ENCODE data around the gene KIRREL1.

The KIRREL1 gene

DNA sequence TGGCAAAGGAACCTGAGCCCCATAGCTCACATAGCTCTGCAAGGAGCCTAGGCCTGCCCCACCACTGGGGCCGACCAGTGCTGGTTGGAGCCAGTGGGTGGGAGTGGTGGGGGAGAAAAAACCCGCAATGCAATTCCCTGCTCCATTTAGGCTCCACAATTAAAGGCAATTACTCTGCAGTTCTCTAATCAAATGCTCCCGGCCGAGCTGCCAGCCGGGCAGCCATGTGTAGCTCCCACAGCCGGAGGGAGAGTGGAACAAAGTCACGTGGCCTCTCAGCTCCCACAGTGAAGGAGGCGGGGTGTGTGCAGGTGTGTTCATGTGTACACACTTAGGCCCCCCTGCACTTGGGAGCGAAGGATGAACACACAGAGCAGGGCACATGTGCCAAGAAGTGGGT is 81.6 kb downstream of the KIRREL1 start:
- DNase-seq (ENCODE audit: low spot score): no peak

DNA sequence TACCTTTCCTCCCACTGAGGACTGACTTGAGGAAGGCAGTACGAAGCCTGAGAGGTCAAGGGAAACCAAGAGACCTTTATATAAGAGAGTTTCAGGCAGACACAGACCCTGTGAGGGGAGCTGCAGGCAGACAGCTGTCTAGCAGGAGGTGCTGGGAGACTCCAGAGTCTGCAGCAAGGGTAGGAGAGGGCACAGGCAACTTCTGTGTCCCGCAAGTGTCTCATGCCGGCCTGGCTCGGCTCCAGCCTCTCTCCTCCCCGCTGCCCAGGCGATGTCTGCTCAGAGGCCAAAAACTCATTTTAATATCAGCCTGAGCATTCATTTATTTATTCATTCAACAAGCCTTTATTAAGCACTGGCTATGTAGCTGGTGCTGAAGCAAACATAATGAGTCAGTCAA is 83.0 kb downstream of the KIRREL1 start:
- DNase-seq (ENCODE audit: low spot score): no peak

DNA sequence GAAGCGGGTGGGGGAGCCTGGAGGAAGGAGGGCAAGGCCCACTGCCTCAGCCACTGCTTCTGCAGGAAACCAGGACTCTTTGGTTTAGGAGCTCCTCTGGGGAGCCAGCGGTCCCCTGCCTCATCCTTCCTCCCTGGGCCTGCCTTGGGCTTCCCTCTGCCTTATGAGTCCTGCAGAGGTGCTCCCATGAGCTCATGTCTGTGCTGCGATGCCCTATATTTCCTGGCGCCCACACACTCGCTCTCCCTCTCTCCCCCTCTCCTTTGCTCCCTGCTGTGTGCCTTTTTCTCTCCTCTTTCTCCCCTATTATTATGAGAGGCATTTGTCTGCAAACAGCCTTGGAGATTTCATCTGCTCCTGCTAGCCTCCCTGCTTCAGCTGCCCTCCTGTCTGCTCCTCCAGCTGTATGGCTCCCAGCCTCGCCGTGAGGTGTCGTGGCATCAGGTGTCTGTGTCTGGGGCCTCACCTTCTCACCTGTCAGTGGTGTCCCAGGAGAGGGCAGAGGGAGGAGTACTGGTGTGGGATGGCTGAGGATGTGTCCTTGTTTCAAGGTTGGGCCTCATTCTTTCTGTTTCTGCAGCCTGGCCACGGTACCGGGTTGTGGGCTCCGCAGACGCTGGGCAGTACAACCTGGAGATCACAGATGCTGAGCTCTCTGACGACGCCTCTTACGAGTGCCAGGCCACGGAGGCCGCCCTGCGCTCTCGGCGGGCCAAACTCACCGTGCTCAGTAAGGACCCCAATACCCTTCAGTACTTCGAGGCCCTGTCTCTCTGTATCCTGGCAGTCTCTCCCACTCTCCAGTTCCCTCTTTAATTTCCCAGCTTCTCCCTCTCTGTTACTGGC is 84.2 kb downstream of the KIRREL1 start:
- DNase-seq (ENCODE audit: low spot score): no peak

DNA sequence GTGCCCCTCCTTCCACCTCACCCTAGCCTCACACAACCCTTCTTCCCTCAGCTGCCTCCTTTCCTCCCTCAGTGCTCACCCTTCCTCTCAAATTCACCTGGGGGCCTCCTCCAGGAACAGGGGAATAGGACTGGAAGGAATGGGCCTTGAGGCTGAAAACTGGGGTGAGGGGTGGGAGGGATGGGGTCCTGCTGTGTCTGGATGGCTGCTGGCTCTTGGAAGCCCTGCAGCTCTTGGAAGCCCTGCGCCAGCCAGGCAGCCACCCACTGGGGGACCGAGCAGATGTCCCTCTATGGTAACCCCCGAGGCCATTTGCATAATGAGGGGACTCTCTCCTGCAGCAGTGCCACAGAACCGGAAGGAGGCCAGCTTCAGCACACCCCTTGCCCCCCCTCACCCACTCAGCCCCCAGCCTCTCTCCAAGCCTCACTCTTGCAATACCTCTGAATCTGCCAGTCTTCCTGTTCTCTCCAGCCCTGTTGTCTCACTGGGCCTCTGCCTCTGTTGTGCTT is 85.2 kb downstream of the KIRREL1 start:
- no peak for DNase-seq (ENCODE audit: low spot score)

DNA sequence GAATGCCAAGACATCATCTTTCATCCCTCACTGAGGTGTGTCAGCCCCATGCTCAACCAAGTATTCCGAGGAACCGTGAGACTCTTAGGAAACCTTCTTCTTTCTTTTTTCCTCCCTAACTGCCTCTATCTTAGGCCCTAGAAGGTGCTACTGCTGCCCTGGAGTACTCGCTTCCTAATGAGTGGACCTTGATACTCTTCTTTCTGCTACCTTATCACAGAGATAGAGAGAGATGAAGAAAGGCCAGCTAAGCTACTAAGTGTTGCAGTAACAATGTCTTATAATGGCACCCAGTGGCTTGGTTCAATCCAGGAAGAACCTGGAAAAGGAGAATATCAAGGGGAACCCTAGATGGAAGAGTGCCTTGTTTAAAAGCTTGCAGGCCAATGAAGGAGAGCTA is 86.6 kb downstream of the KIRREL1 start:
- DNase-seq (ENCODE audit: low spot score): no peak

DNA sequence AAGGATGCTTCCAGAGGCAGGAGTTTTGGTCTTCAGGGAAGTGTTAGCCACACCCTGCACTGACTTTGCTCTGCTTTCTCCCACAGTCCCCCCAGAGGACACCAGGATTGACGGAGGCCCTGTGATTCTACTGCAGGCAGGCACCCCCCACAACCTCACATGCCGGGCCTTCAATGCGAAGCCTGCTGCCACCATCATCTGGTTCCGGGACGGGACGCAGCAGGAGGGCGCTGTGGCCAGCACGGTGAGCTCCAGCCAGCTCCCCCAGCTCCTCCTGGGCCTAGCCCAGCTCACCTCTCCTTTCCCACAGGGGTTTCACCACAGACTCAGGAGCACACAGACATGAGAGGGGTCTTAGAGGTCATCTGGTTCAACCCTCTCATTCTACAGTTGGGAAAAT is 90.9 kb downstream of the KIRREL1 start:
- DNase-seq (ENCODE audit: low spot score): no peak

DNA sequence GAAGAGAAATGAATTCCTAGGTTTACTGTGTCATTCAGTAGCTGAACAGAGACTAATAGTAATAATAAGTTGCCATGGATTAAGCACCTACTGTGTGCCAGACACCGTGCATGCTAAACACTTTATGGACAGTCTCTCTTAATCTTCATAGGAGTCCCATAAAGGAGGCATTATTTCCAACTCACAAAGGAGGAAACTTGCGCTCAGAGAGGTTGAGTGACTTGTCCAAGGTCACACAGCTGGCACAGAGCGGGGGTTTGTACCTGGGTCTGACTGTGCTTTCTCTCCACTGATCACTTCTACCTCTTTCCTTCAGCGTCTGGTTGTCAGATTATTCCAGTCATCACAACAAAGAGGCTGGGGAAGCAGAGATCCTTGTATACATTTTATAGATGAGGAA is 91.3 kb downstream of the KIRREL1 start:
- no peak for DNase-seq (ENCODE audit: low spot score)

DNA sequence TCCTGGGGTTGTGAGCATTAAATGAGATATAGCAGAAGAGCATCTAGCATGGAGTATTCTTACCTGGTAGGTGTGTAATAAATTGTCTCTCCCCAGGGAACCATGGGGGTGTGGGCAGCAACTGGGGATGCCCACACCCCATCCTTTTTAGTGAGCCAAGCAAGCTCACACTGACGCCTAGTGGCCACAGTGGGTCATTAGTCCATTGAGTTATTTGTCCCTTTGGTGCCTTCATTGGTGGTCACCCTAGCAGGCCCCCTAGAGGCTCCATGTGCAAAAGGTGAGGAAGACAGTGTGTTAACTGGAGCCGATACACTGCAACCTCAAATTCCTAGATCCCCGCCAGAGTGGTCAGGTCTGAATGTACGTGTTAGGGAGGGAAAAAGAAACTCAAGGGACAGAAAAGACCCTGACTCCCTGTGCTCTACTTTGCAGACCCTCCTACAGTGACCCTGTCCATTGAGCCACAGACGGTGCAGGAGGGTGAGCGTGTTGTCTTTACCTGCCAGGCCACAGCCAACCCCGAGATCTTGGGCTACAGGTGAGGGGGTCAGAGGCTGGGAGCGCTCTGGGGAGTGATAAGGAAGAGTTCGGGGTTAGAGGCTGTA is 94.0 kb downstream of the KIRREL1 start:
- DNase-seq (ENCODE audit: low spot score): peak; percentile 90

DNA sequence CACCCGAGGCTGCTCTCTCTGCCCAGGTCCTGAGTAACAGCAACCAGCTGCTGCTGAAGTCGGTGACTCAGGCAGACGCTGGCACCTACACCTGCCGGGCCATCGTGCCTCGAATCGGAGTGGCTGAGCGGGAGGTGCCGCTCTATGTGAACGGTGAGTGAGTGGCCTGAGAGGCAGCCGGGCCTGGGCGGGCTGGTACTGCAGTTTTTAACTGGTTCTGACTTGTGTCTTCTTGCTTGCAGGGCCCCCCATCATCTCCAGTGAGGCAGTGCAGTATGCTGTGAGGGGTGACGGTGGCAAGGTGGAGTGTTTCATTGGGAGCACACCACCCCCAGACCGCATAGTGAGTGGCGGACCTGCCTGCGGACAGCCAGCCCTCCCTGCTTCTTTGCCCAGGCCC is 96.0 kb downstream of the KIRREL1 start:
- no peak for DNase-seq (ENCODE audit: low spot score)

DNA sequence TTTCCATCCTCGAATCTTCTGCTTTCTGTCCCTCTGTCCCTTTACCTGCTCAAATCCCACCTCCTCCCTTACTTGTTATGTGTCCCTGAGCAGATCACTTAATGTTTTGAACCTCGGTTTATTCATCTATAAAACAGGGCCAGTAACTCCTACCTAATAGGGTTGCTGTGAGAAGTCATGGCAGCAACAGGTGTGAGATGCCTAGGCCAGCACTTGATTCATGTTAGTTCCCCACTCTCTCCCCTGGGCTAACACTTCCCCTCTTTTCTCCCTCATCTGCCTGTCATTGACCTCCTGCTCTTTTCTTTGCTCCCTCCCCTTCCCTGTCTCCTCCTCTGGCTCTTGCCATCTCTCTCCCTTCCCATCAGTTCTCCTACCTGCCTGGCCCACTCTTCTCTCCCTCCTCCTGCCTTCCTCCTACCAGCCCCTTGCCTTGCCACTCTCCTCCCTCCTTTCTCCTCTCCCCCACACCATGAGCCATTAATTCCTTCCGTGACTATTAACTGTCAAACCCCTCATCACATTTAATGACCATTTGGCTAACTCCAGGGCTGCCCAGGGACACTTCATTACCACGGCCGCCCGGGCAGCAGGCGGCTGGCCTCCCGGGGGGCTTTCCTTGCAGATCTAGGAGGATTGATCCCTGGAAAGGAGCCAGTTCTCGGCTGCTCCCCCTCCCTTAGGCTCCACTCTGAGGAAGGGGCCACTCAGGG is 96.6 kb downstream of the KIRREL1 start:
- no peak for DNase-seq (ENCODE audit: low spot score)

DNA sequence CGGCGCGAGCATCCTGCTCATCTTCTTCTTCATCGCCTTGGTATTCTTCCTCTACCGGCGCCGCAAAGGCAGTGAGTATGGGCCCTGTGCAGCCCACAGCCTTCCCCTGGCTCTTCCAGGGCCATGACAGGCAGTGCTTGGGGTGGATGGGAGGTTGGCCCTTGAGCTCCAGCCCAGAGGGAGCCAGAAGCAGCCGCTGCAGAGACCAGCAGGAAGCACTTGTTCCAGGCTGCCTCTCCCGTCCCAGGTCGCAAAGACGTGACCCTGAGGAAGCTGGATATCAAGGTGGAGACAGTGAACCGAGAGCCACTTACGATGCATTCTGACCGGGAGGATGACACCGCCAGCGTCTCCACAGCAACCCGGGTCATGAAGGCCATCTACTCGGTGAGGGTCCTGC is 99.9 kb downstream of the KIRREL1 start:
- DNase-seq (ENCODE audit: low spot score): no peak

DNA sequence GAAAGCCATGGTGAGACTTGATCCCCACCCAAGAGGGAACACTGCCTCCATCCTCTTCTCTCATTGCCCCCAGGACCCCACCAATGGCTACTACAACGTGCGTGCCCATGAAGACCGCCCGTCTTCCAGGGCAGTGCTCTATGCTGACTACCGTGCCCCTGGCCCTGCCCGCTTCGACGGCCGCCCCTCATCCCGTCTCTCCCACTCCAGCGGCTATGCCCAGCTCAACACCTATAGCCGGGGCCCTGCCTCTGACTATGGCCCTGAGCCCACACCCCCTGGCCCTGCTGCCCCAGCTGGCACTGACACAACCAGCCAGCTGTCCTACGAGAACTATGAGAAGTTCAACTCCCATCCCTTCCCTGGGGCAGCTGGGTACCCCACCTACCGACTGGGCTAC is 101.1 kb downstream of the KIRREL1 start:
- DNase-seq (ENCODE audit: low spot score): no peak

DNA sequence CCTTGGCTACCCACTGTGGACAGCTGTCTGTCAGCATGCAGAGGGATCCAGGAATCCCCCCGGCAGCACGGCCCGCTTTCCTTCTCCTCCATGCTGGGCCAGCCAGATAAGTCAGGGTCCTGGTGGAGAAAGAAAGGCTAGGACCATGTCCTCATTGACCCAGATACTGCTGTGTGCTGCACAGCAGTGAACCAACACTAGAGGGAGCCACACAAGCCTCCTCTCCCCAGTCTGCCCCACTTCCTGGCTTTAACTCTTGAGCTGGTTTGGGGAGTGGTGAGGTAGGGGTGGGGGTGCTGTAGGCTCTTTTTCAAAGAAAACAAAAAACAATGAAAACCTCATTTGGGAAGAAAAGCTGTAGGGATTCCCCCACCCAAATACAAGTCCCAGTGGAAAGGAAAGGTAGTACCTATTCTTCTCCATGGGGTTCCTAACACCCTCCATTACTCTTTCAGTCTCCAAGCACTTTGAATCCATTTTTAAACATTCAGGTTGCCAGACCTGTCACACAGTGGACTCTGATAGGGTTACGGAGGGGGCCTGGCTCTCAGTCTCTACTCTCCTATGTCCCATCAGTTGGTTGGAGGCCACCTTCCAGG is 102.4 kb downstream of the KIRREL1 start:
- peak; percentile 61 for DNase-seq (ENCODE audit: low spot score)

DNA sequence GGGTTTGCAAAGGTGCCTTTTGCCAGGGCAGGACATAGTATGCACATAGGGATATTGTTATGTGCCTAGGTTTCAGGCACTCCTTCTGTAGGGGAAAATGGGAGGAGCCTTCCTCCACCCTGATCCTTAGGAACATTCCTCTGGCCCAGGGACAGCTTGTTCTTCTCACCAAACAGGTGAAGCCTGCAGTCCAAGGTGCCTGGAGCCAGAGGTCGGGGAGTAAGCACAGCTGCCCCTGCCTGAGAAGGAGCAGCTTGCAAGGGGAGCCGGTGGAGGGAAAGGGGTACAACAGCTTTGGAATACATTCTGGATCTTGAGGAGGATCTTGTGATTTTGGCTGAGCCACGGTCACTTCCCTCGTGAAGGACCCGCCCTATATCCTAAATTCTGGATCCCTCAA is 104.8 kb downstream of the KIRREL1 start:
- DNase-seq (ENCODE audit: low spot score): no peak

DNA sequence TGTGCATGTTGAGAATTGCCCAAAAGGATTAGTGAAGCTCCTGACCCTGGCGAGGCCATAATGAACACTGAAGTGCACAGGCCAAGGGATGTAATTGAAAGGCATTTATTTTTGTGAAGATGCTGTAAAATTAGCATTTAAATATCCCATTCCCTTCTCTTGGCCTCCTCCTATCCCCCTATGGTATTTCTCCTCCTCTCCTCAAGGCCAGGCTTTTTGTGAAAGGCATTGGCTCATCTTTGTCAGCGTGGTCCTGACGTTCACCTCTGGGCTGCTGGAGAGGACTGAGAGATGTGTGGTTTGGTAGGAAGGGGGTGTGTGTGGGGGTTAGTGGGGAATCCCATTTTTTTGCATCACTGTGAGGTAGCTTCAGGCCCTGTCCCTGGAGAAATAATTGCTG is 105.7 kb downstream of the KIRREL1 start:
- DNase-seq (ENCODE audit: low spot score): no peak

DNA sequence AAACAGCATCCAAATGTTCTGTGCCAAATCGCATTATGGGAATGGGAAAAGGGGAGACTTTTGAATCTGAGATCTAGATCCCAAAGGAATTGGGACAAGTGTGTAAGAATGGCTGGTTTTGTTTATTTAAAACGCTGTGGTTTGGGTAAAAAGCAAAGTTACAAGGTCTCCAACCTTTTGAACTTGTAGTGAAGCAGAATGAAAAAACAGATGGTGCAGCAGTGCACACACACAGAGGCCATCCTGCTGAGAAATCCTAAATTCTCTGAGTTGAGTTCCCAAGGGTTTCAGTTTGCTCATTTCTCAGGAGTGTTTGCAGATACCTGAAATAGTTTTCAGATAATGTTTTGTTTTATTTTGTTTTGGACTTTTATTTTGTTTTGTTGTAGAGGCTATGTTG is 107.1 kb downstream of the KIRREL1 start:
- DNase-seq (ENCODE audit: low spot score): no peak

DNA sequence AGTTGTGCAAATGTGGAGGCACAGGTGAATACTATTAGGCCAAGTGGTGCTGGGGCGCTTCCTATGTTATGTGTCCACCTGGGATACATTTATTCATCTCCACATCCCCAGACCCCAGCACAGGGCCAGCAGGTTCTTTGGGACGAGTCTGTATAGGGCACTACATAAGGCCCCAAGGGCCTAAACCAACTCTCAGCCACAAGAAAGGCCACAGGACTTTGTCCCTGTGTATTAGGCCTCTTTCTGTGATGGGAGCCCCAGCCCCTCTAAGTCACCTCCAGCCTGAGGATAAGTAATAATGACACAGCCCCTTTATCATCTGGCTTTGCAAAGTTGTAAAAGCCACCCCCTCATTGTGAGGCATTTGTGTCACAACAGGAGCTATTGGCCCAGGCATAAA is 108.0 kb downstream of the KIRREL1 start:
- no peak for DNase-seq (ENCODE audit: low spot score)

DNA sequence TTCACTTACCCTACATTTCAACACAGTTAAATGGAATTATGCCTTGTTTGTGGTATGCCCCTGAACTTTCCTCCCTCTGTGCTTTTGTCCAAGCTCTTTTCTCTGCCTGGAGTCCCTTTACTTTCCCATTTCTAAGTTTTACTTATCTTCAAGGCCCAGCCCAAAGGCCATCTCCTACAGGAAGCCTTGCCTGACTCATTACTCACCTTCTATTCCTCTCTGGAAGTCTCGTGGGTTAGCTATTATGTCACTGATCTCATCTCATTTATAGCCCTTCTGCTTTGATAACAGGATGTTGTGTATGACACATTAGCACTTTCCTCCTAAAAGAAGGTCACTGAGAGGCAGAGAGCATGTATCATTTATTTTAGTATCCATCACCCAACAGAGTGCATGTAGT is 108.5 kb downstream of the KIRREL1 start:
- no peak for DNase-seq (ENCODE audit: low spot score)

DNA sequence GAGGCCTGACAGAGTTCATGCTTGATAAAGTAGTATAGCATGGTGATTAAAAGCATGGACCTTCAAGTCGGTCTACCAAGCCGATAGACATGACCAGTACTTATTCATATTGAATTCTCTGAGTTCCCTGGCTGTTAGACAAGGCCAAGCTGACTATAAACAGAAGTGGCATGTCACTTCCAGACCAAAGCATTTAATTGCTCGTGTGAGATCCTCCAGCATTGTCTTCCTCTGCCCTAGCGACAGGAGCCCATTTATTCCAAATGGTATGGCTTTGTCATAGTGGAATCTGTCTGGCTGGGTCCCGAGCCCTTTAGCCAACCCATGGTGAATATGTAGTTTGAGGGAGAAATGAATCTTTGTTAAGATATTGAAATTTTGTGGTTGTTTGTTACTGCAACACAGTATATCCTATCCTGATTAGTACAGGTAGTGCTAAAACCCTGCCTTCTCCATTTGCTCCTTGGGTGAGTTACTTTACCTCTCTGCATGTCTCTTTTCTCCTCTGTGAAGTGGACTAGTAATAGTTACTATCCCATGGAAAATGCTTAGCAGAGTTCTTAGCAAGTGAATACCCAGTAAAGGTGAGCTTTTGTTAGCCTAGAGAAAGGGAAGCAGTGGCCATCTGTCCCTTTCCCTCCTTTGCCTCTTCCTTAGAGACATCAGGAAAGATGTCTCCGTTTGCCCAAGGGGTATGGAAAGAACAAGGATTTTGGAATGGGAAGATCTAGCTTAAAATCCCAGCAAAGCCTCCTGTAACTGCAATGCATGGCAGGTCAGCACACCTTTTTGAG is 109.6 kb downstream of the KIRREL1 start:
- DNase-seq (ENCODE audit: low spot score): no peak

DNA sequence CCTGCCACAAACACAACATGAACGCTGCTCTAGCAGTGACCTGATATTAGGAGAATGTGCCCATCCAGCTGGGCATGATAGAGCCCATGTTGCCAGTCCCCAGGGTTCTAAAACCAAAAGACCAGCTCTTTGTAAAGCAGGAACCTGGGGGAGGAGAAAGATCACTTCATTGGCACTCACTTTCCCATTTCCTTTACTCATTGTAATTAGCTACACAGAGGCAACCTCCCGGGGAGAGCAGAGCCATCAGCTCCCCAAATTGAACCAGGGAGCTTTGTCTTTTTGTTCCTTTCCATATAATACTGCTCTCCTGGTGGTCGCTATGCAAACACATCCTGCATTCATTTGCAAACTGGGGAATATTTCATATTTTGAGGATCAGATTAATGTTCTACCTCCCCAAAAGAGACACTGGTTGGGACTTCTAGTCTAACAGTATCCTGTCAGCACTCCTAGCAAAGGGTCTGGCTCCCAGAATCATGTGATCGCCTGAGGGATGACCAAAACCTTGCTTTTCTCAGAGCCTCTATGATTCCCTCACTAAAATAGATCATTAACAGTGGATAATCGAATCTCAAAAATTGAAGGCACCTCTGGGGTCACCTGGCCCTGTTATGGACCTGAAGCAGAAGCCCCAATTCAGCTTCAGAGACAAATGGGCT is 110.5 kb downstream of the KIRREL1 start:
- no peak for DNase-seq (ENCODE audit: low spot score)

DNA sequence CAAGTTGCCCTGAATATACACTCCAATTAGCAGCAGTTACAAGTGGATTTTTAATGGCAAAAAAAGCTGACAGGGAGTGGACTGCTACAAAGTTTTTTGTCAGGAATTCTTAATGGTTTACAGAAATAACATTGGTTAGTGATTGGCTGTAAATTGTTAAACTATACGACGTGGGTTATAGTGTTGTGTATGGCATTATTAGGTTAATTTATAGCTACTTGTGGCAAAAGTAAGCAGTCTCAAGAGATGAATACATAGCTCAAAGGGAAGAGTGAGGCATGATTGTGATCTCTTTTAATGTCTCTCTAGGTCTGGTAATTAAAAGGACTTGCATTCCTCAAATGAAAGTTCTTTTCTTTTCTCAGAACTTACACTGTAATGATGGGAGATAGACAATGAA is 111.4 kb downstream of the KIRREL1 start:
- no peak for DNase-seq (ENCODE audit: low spot score)

All from D341Med (cell line).